IMR-90 (cell line): ENCODE data around the gene LPAR2. TPM values are rescaled to one million over a fixed set of nuclear protein-coding genes. Genes with fewer than 3 reads are reported as not detected.

ENCODE experiments used
- ATAC-seq: fragments of 200-7000 bp; cut with Tn5 transposase; 2 replicates; pipeline ENCODE4 v1.9.1; 2020; ENCODE audit warnings: low read depth, mild to moderate bottlenecking, moderate library complexity
- BruUV-seq: library from RNA; stranded (reverse); fragments of 400-500 nt; replicated peaks from 2 replicates; lab custom pipeline; 2021; lab: Mats Ljungman, UMichigan
- CTCF ChIA-PET: fragments of 300-600 bp; formaldehyde crosslinking; extraction: SDS; loops from one replicate; lab custom pipeline; 2021; ENCODE audit warnings: antibody characterized with exemption; lab: Yijun Ruan, JAX
- POLR2A ChIA-PET: fragments of 300-600 bp; sonication (Branson Sonifier 250); formaldehyde crosslinking; loops from one replicate; lab custom pipeline; 2022; ENCODE audit warnings: antibody characterized with exemption; ENCODE audit not compliant: unreplicated experiment; lab: Charles Lee
- DNase-seq: peaks from one replicate; pipeline ENCODE4 v3.0.0; 2013
- H2AFZ ChIP-seq: replicated peaks from 2 replicates; pipeline ENCODE3; 2013; ENCODE audit warnings: low read length, mild to moderate bottlenecking; ENCODE audit not compliant: poor library complexity
- H2AK5ac ChIP-seq: 2 replicates; pipeline ENCODE4 v1.6.1; 2013; ENCODE audit warnings: low read depth, low read length, inconsistent platforms
- H2AK9ac ChIP-seq: replicated peaks from 2 replicates; pipeline ENCODE3; 2013; ENCODE audit warnings: mild to moderate bottlenecking, low read depth, low read length, moderate library complexity; ENCODE audit not compliant: poor library complexity
- H2BK120ac ChIP-seq: 2 replicates; pipeline ENCODE4 v1.6.1; 2013; ENCODE audit warnings: low read depth, low read length, inconsistent platforms
- H2BK15ac ChIP-seq: 3 replicates; pipeline ENCODE4 v1.6.1; 2013; ENCODE audit warnings: low read depth, low read length, inconsistent platforms
- H2BK20ac ChIP-seq: 2 replicates; pipeline ENCODE4 v1.6.1; 2013; ENCODE audit warnings: low read depth, mild to moderate bottlenecking, inconsistent platforms, low read length, moderate library complexity
- H2BK5ac ChIP-seq: 2 replicates; pipeline ENCODE4 v1.6.1; 2013; ENCODE audit warnings: mild to moderate bottlenecking, low read depth, low read length, inconsistent platforms; ENCODE audit not compliant: poor library complexity, severe bottlenecking
- H3K14ac ChIP-seq: replicated peaks from 2 replicates; pipeline ENCODE4 v1.6.1; 2013; ENCODE audit warnings: low read depth, low read length, inconsistent platforms
- H3K18ac ChIP-seq: 2 replicates; pipeline ENCODE4 v1.6.1; 2013; ENCODE audit warnings: low read depth, low read length, control low read depth
- H3K23ac ChIP-seq: 2 replicates; pipeline ENCODE4 v1.6.1; 2013; ENCODE audit warnings: low read depth, low read length, inconsistent platforms
- H3K27ac ChIP-seq: 2 replicates; pipeline ENCODE4 v1.5.1; 2013; ENCODE audit warnings: mild to moderate bottlenecking, control low read depth, low read length; ENCODE audit not compliant: insufficient read depth
- H3K27me3 ChIP-seq: 2 replicates; pipeline ENCODE4 v1.6.1; 2013; ENCODE audit warnings: low read length; ENCODE audit not compliant: control insufficient read depth, insufficient read depth
- H3K36me3 ChIP-seq: 2 replicates; pipeline ENCODE4 v1.6.1; 2013; ENCODE audit warnings: low read length, mixed read lengths; ENCODE audit not compliant: control insufficient read depth, insufficient read depth
- H3K4ac ChIP-seq: 2 replicates; pipeline ENCODE4 v1.6.1; 2013; ENCODE audit warnings: low read depth, low read length, inconsistent platforms
- H3K4me1 ChIP-seq: 2 replicates; pipeline ENCODE4 v1.6.1; 2013; ENCODE audit warnings: low read length, mixed read lengths; ENCODE audit not compliant: control insufficient read depth, insufficient read depth
- H3K4me2 ChIP-seq: 2 replicates; pipeline ENCODE4 v1.6.1; 2013; ENCODE audit warnings: low read depth, mild to moderate bottlenecking, control low read depth, low read length, moderate library complexity
- H3K4me3 ChIP-seq: 2 replicates; pipeline ENCODE4 v1.5.1; 2013; ENCODE audit warnings: low read depth, mild to moderate bottlenecking, control low read depth, low read length, moderate library complexity; ENCODE audit not compliant: insufficient read depth
- H3K56ac ChIP-seq: 2 replicates; pipeline ENCODE4 v1.6.1; 2013; ENCODE audit warnings: low read length, inconsistent platforms; ENCODE audit not compliant: insufficient read depth; ENCODE audit errors: extremely low read depth
- H3K79me1 ChIP-seq, 2 experiments: 2 replicates each; pipeline ENCODE4 v1.6.1; 2013; ENCODE audit warnings: low read length in 2 of 2, inconsistent platforms in 1 of 2, low read depth in 1 of 2
- H3K9ac ChIP-seq: 2 replicates; pipeline ENCODE4 v1.6.1; 2013; ENCODE audit warnings: low read depth, low read length, control low read depth
- H3K9me1 ChIP-seq: 2 replicates; pipeline ENCODE4 v1.6.1; 2013; ENCODE audit warnings: low read length, inconsistent platforms; ENCODE audit not compliant: insufficient read depth
- H3K9me3 ChIP-seq: 2 replicates; pipeline ENCODE4 v1.6.1; 2013; ENCODE audit warnings: low read length; ENCODE audit not compliant: control insufficient read depth, insufficient read depth
- H4K20me1 ChIP-seq: 2 replicates; pipeline ENCODE4 v1.6.1; 2013; ENCODE audit warnings: low read length, inconsistent platforms; ENCODE audit not compliant: insufficient read depth
- H4K5ac ChIP-seq: 2 replicates; pipeline ENCODE4 v1.6.1; 2013; ENCODE audit warnings: mild to moderate bottlenecking, low read depth, low read length, control low read depth
- H4K8ac ChIP-seq, 2 experiments: 2 replicates each; pipeline ENCODE4 v1.6.1; 2013; ENCODE audit warnings: low read depth in 2 of 2, low read length in 2 of 2, control low read depth in 1 of 2, inconsistent platforms in 1 of 2
- H4K91ac ChIP-seq: 2 replicates; pipeline ENCODE4 v1.6.1; 2013; ENCODE audit warnings: low read depth, low read length, inconsistent platforms; ENCODE audit not compliant: insufficient read depth
- BHLHE40 ChIP-seq: fragments of 150-350 bp; IDR thresholded peaks from 2 replicates; pipeline ENCODE4 v1.6.1; 2016; ENCODE audit warnings: mild to moderate bottlenecking, low read depth, low read length
- CEBPB ChIP-seq: IDR thresholded peaks from 2 replicates; pipeline ENCODE4 v1.6.1; 2012; ENCODE audit warnings: low read depth, low read length, improper control_type of control experiment
- CHD1 ChIP-seq: IDR thresholded peaks from 2 replicates; pipeline ENCODE4 v1.6.1; 2012; ENCODE audit warnings: low read depth, low read length, improper control_type of control experiment
- ELK1 ChIP-seq: fragments of 150-350 bp; IDR thresholded peaks from 2 replicates; pipeline ENCODE4 v1.6.1; 2016; ENCODE audit warnings: low read depth, mild to moderate bottlenecking, low read length, moderate library complexity, borderline replicate concordance
- FOS ChIP-seq: fragments of 150-350 bp; IDR thresholded peaks from 2 replicates; pipeline ENCODE4 v1.6.1; 2016; ENCODE audit warnings: low read depth, low read length
- MAFK ChIP-seq: IDR thresholded peaks from 2 replicates; pipeline ENCODE4 v1.6.1; 2012; ENCODE audit warnings: low read depth, low read length, improper control_type of control experiment
- MXI1 ChIP-seq: IDR thresholded peaks from 2 replicates; pipeline ENCODE4 v1.6.1; 2012; ENCODE audit warnings: low read depth, mild to moderate bottlenecking, low read length, moderate library complexity, borderline replicate concordance
- NFE2L2 ChIP-seq: fragments of 150-350 bp; IDR thresholded peaks from 2 replicates; pipeline ENCODE4 v1.6.1; 2016; ENCODE audit warnings: low read depth, mild to moderate bottlenecking, low read length
- POLR2A ChIP-seq: IDR thresholded peaks from 2 replicates; pipeline ENCODE4 v1.6.1; 2012; ENCODE audit warnings: mild to moderate bottlenecking, low read depth, low read length
- RAD21 ChIP-seq: IDR thresholded peaks from 2 replicates; pipeline ENCODE4 v1.6.1; 2012; ENCODE audit warnings: low read length, improper control_type of control experiment
- RCOR1 ChIP-seq: IDR thresholded peaks from 2 replicates; pipeline ENCODE4 v1.6.1; 2012; ENCODE audit warnings: mild to moderate bottlenecking, low read length, improper control_type of control experiment; ENCODE audit not compliant: insufficient replicate concordance
- RFX5 ChIP-seq: IDR thresholded peaks from 2 replicates; pipeline ENCODE4 v1.8.0; 2012; ENCODE audit warnings: low read depth, mild to moderate bottlenecking, low read length, moderate library complexity
- SMC3 ChIP-seq: fragments of 150-350 bp; IDR thresholded peaks from 2 replicates; pipeline ENCODE4 v1.6.1; 2016; ENCODE audit warnings: low read depth, mild to moderate bottlenecking, antibody characterized with exemption, low read length, moderate library complexity
- USF2 ChIP-seq: fragments of 150-350 bp; IDR thresholded peaks from 2 replicates; pipeline ENCODE4 v1.6.1; 2017; ENCODE audit warnings: mild to moderate bottlenecking, antibody characterized with exemption, low read length, low read depth
- WGBS, 2 experiments: methylation state at CpG; one replicate each; pipeline versions ENCODE4 v1.1.5 to v1.1.7; 2013; ENCODE audit warnings: missing lambda C conversion rate in 2 of 2; ENCODE audit not compliant: insufficient read length in 1 of 2; ENCODE audit errors: extremely low coverage in 2 of 2; 5-methylcytosine and 5-hydroxymethylcytosine counted together
- dilution Hi-C: fragments of 300-500 bp; cut with HindIII; formaldehyde crosslinking; loops from one replicate; pipeline ENCODE4 v1.14.3; 2018; ENCODE audit warnings: low sequenced_read_pairs; ENCODE audit not compliant: unreplicated experiment
- in situ Hi-C: fragments of 300-500 bp; cut with MboI; formaldehyde crosslinking; loops from 3 replicates; pipeline ENCODE4 v1.14.3; 2019; ENCODE audit warnings: low sequenced_read_pairs, inconsistent platforms, mixed read lengths
- intact Hi-C: fragments of 100-400 bp; cut with micrococcal nuclease; formaldehyde crosslinking; loops from 2 replicates; pipeline ENCODE4 v1.10.0; 2022
- polyA plus RNA-seq, 3 experiments: library from polyadenylated mRNA; depleted of rRNA; stranded (reverse); fragments of >200 nt; gene quantifications; 2 replicates each; pipeline ENCODE4 v1.2.3, GENCODE V29; 2012; ENCODE audit warnings: low replicate concordance in 1 of 3
- total RNA-seq: library from RNA; depleted of rRNA; stranded (reverse); fragments of >200 nt; gene quantifications from 2 replicates; pipeline ENCODE4 v1.2.3, GENCODE V29; 2012
- TF ChIP-seq, protein P1 (sequence below): conservative IDR thresholded peaks from 2 replicates; pipeline ENCODE4 v1.5.1; 2012; ENCODE audit warnings: mild to moderate bottlenecking, low read depth, low read length, improper control_type of control experiment

The LPAR2 gene
- total and polyA plus RNA-seq, 2 of the 4 experiments (the other 2 are of a cell fraction) = under 0.01 to 5.4 TPM

- Histone ChIP-seq H3K18ac (no peak overlapping the region), H3K4me3 (no peak overlapping the region), H4K5ac (no peak overlapping the region), H2BK15ac (no peak overlapping the region), H3K14ac (no peak overlapping the region), H3K36me3 (no peaks in the 10 kb centered on the region), H3K4ac (no peak overlapping the region), H3K79me1 (peaks cover 3 to 9% of the 10 kb centered on the region in 2 experiments; a peak in 2 of 4 replicates), H3K23ac (no peak overlapping the region), H3K4me1 (peaks cover 4% of the 10 kb centered on the region; the same call in 1 of the 2 replicates), H2AK5ac (no peak overlapping the region), H2AK9ac (no peak overlapping the region), H4K20me1 (no peaks in the 10 kb centered on the region), H3K9ac (no peak overlapping the region), H3K4me2 (no peak overlapping the region), H3K56ac (no peak overlapping the region), H2AFZ (no peak overlapping the region), H4K8ac (no peak overlapping the region), H3K9me3 (no peaks in the 10 kb centered on the region), H2BK20ac (no peak overlapping the region), H3K27me3 (no peaks in the 10 kb centered on the region), H2BK120ac (no peak overlapping the region), H2BK5ac (no peak overlapping the region), H4K91ac (no peak overlapping the region), H3K9me1 (peaks cover 10% of the 10 kb centered on the region; the same call in 1 of the 2 replicates), H3K27ac (no peak overlapping the region)
- TF ChIP-seq NFE2L2 (no peak), SMC3 (no peak), POLR2A (no peak), CEBPB (no peak), MAFK (no peak), RCOR1 (no peak), ELK1 (no peak), RAD21 (no peak), RFX5 (no peak), CHD1 (no peak), MXI1 (no peak), BHLHE40 (no peak), FOS (no peak), USF2 (no peak)
- TF ChIP-seq, protein P1, sequence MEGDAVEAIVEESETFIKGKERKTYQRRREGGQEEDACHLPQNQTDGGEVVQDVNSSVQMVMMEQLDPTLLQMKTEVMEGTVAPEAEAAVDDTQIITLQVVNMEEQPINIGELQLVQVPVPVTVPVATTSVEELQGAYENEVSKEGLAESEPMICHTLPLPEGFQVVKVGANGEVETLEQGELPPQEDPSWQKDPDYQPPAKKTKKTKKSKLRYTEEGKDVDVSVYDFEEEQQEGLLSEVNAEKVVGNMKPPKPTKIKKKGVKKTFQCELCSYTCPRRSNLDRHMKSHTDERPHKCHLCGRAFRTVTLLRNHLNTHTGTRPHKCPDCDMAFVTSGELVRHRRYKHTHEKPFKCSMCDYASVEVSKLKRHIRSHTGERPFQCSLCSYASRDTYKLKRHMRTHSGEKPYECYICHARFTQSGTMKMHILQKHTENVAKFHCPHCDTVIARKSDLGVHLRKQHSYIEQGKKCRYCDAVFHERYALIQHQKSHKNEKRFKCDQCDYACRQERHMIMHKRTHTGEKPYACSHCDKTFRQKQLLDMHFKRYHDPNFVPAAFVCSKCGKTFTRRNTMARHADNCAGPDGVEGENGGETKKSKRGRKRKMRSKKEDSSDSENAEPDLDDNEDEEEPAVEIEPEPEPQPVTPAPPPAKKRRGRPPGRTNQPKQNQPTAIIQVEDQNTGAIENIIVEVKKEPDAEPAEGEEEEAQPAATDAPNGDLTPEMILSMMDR = no peak
- ATAC-seq = no peak
- DNase-seq = no peak
- ChIA-PET CTCF (no interaction called here), POLR2A (no interaction called here)
- 100% methylated on average over 1 of the region's 7 CpGs; no CpG with 5 or more reads in 1 of the 2 experiments for WGBS, 2 experiments
- intact Hi-C loops (loop anchor here (5.0 kb wide), 1 partner anchor 53 kb away; no protein-coding TSS in a partner anchor), in situ Hi-C loops (no loop called here), dilution Hi-C loops (no loop called here)
- BruUV-seq = no TSS peak
Observed at GRCh38 chr19:19619849-19620210, 8.2 kb downstream of the LPAR2 start.
